Measurements from ENCODE around the gene MCF2.

GRCh38 chrX:139533444-139533843, 174.5 kb downstream of the MCF2 start:
- TF ChIP-seq CTCF (IDR thresholded peaks at IDR 0.05): no peak
- no peak for TF ChIP-seq EZH2 (IDR thresholded peaks at IDR 0.05)
- no peak for TF ChIP-seq EZH2phosphoT487 (IDR thresholded peaks at IDR 0.05)
